Stomach (tissue), 4 donors: Measurements from ENCODE around the gene SMIM41.
"Not testable (repeated sequence)": the region's sequence is repeated elsewhere in the genome, so short reads cannot be mapped to it uniquely, and the experiment has no call there.

ENCODE experiments used
- CTCF ChIP-seq, 7 experiments: fragments of 450-650 bp in 4 of 7; fragments of 200-600 bp in 3 of 7; sonication (generic) in 3 of 7; IDR thresholded peaks; one replicate each; pipeline ENCODE4 v1.5.1; 2016 to 2019; ENCODE audit warnings: antibody characterized with exemption in 7 of 7, control low read depth in 2 of 7, mild to moderate bottlenecking in 1 of 7
- EP300 ChIP-seq: sonication (generic); formaldehyde crosslinking; IDR thresholded peaks from one replicate; pipeline ENCODE4 v1.6.1; 2017; ENCODE audit warnings: antibody characterized with exemption

- TF ChIP-seq CTCF (IDR thresholded peaks at IDR 0.05); EP300: not testable (repeated sequence)
Observed at GRCh38 chr12:52117806-52118475, 38.4 kb downstream of the SMIM41 start.
